ENCODE measurements around the gene CMSS1. TPM values are rescaled to one million over a fixed set of nuclear protein-coding genes. Genes with fewer than 3 reads are reported as not detected.

The CMSS1 gene
- total and polyA plus RNA-seq, 9 donors = 14.5 to 54.0 (median 24.9) TPM

DNA sequence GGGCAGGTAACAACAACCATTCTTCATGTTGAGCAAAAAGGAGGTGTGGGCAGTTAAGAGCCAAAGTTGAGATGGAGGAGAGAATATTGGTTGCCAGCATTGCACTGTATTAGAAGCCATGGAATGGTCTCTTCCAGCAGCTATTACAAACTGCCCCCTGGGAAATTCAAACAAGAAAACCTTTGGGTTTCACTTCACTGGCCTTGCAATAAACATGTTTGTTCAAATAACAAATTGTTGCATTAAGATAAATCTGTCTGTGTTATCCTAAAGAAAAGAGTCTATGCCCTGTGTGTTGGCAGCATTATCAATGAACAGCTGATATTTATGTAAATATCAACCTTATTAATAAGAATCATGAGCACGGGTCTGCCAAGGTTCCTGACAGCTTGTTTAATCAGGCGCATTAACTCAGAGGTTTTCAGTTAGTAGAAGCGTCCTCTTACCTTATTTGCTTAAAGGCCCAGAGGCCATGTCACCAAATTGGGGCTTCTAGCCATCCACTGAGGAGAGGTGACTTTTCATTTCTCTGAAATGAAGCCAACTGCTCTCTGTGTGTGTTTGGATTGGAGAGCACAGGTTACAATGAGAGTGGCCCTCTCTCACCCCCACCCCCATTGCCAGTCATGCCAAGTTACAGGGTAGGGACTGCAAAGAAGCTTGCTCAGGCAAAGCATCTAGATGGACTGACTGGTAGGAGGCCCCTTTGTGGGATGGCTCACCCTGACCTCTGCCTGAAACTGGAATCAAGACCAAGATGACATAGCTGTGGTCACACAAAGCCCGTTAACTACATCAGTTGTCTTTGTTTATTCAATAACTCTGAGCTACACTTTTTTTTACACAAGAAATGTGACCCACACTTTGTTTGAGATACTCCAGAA lies 286.1 kb downstream of the CMSS1 start:
- Histone ChIP-seq H3K27ac (no peak overlapping the region), H3K27me3 (no peaks in the 10 kb centered on the region), H3K4me3 (no peak overlapping the region), H3K9me3 (no peaks in the 10 kb centered on the region), H3K4me1 (ENCODE audit: insufficient read depth) (peaks cover 17% of the 10 kb centered on the region), H3K36me3 (no peaks in the 10 kb centered on the region)
- TF ChIP-seq CTCF (IDR thresholded peaks at IDR 0.05) (no peak), EP300 (IDR thresholded peaks at IDR 0.05) (no peak), POLR2A (IDR thresholded peaks at IDR 0.05) (no peak)
- no peak for DNase-seq
- 36 to 65% (median 47%) methylated on average over 4 of the region's 4 CpGs for WGBS, 3 donors
- intact Hi-C loops (cut with DNase I) = no loop called here

DNA sequence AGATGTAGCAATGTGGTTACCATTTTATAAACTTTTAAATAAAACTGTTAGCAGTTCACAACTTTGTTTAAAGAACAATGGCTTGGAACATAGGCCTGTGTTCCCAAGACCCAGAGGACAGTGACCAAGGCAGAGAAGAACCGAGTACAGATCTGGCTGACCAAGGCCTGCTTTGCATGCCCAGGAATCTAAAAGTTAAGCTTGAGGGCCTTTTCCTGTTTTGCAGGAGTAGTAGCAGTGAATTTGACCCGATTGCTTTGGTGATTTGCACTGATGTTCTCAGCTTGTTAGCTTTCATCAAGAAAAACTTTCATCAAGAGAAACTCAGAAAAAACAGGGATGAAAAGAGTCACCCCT lies 286.8 kb downstream of the CMSS1 start:
- no peak overlapping the region for H3K4me3 ChIP-seq
- H3K27ac ChIP-seq = no peak overlapping the region
- TF ChIP-seq EP300 (IDR thresholded peaks at IDR 0.05) (no peak), CTCF (IDR thresholded peaks at IDR 0.05) (no peak), POLR2A (IDR thresholded peaks at IDR 0.05) (no peak)
- WGBS, 3 donors = 62 to 81% (median 71%) methylated on average over 2 of the region's 2 CpGs
- H3K9me3 ChIP-seq = no peaks in the 10 kb centered on the region
- peaks cover 17% of the 10 kb centered on the region for H3K4me1 ChIP-seq (ENCODE audit: insufficient read depth)
- H3K36me3 ChIP-seq = no peaks in the 10 kb centered on the region
- intact Hi-C loops (cut with DNase I) = no loop called here
- no peak for DNase-seq
- no peaks in the 10 kb centered on the region for H3K27me3 ChIP-seq

GRCh38 chr3:100104817-100105413 lies 287.3 kb downstream of the CMSS1 start:
- no peak overlapping the region for H3K27ac ChIP-seq
- no peaks in the 10 kb centered on the region for H3K36me3 ChIP-seq
- DNase-seq = no peak
- no peaks in the 10 kb centered on the region for H3K9me3 ChIP-seq
- peaks cover 17% of the 10 kb centered on the region for H3K4me1 ChIP-seq (ENCODE audit: insufficient read depth)
- intact Hi-C loops (cut with DNase I) = no loop called here
- TF ChIP-seq POLR2A (IDR thresholded peaks at IDR 0.05) = no peak
- no peak for TF ChIP-seq EP300 (IDR thresholded peaks at IDR 0.05)
- TF ChIP-seq CTCF (IDR thresholded peaks at IDR 0.05) = no peak
- no peaks in the 10 kb centered on the region for H3K27me3 ChIP-seq
- no peak overlapping the region for H3K4me3 ChIP-seq

DNA sequence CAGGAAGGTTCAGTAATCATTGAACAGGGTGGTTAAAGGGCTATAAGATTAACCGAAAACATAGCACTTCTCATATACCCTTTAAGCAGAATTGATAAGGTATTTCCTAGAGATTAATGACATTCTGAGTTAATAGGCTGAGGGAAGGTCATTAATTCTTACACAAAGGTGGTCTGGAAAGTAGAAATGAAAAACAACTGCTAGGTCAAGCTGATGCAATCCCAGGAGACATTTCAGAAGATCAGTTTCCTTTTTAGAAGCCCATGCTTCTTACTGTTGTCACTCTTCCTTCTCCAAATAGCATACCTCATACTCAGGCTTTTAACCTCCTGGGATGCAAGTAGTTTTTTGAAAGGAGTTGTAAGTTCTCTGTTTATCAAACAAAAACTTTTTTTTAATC lies 287.8 kb downstream of the CMSS1 start:
- Histone ChIP-seq H3K36me3 (no peaks in the 10 kb centered on the region), H3K4me1 (ENCODE audit: insufficient read depth) (peaks cover 19% of the 10 kb centered on the region), H3K4me3 (no peak overlapping the region), H3K27me3 (no peaks in the 10 kb centered on the region), H3K9me3 (no peaks in the 10 kb centered on the region), H3K27ac (no peak overlapping the region)
- no peak for DNase-seq
- TF ChIP-seq POLR2A (IDR thresholded peaks at IDR 0.05) (no peak), CTCF (IDR thresholded peaks at IDR 0.05) (no peak), EP300 (IDR thresholded peaks at IDR 0.05) (no peak)
- 70 to 82% (median 78%) methylated on average over 1 of the region's 1 CpG for WGBS, 3 donors
- intact Hi-C loops (cut with DNase I) = no loop called here
